ENCODE measurements around the gene FBXL3.

The FBXL3 gene, protein sequence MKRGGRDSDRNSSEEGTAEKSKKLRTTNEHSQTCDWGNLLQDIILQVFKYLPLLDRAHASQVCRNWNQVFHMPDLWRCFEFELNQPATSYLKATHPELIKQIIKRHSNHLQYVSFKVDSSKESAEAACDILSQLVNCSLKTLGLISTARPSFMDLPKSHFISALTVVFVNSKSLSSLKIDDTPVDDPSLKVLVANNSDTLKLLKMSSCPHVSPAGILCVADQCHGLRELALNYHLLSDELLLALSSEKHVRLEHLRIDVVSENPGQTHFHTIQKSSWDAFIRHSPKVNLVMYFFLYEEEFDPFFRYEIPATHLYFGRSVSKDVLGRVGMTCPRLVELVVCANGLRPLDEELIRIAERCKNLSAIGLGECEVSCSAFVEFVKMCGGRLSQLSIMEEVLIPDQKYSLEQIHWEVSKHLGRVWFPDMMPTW

DNA sequence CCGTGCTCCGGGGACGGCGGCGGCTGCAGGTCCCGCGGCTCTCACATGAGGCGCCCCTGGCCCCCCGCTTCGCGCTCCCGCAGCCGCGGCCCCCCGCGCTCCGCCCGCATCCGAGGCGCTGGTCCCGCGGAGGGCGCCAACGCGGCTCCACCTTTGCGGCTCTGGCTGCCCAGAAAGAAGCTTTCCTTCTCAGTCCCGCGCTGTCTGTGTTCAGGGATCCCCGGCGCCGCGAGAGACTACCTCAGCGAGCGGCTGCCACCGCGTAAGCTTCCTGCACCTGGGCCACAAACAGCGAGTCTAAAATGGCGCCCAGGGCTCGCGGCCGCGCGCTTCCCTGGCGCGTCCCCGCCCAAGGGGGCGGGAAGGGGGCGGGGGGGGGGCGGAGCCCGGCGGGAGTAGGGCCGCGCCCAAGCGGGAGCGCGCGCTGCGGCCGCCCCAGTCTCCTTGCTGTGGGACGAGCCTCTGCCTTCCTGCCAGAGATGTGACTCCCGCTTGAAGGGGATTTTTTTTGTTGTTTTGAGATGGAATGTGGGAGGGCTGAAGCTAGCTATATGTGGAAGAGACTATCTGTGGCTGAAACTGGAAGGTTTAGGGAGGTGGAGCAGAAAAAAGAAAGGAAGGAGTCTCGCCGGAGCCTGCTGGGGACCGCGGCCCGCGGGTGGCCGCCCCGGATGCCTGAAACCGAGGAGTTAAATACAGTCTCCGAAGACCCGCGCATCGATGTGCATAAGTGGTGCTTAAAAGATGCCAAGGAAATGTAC, at the start of gene FBXL3:
TSS of gene FBXL3 (minus strand) at position 299 of the 761 bp plus-strand sequence. CDS start 5,299 bp downstream, outside the sequence.
- peak; percentile 65 to 71 for DNase-seq (ENCODE audit: low read depth in 2 of 2)

DNA sequence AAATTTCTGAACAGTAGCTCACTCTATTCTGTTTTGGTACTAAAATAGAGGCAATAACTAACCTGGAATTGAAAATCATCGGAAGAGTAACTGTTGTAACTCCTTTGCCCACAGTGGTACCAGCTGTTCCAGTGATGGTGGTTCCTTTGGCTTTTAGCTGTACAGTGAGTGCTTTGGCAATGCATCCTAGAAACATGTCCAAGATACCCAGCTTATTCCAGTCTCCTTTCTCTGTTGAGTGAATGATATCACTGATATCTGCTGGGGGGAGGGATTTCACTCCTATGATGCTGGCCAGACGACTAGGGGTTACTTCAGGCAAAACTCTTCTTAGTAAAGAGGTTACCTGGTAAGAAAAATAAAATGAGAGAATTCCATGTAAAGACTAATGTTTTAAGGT, 40.6 kb upstream of the FBXL3 start:
- no peak for DNase-seq (ENCODE audit: low read depth in 2 of 2)

- DNase-seq (ENCODE audit: low read depth in 2 of 2) = no peak
Measured at GRCh38 chr13:77065461-77066147, 38.6 kb upstream of the FBXL3 start.

- no peak for DNase-seq (ENCODE audit: low read depth in 2 of 2)
Measured at GRCh38 chr13:77062097-77062496, 35.1 kb upstream of the FBXL3 start.

DNA sequence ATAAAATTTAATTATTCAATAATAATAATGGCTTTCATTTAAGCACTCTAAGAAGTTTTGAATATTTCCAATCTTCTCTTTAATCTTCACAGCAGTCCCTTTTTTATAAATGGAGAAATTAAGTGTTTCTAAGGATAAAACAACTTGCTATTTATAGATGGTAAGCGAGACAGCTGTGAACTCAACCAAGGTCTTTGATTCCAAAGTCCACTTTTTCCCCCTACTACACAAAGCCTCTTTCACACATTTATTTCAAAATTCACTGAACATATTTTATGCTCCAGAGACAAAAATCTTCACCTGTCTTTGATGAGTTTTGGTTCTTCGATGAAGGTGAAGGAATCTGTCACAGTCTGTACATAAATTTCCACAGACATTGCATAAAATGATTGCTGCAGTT, 34.4 kb upstream of the FBXL3 start:
- DNase-seq (ENCODE audit: low read depth in 2 of 2) = no peak

- DNase-seq (ENCODE audit: low read depth in 2 of 2) = no peak
Measured at GRCh38 chr13:77056886-77057285, 29.9 kb upstream of the FBXL3 start.

DNA sequence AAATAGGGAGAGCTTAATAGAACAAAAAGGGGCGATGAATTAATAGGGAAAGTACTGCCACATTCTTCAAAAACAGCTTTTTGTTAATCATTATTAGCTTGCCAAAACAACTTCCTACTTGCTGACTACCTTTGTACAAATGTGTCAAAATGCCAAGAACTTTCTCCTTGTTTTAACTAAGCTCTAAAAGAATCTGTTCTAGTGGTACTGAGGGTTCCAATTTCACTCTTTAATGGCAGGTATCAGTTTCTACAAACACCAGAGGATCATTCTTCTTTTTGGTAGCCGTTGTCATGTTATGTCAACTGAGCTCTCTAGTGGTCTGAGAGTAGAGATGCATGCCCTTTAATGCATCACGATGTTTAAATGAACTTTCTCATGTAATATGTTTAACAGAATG, 29.4 kb upstream of the FBXL3 start:
- no peak for DNase-seq (ENCODE audit: low read depth in 2 of 2)

- no peak for DNase-seq (ENCODE audit: low read depth in 2 of 2)
Measured at GRCh38 chr13:77055158-77055557, 28.2 kb upstream of the FBXL3 start.

- DNase-seq (ENCODE audit: low read depth in 2 of 2) = no peak
Measured at GRCh38 chr13:77053192-77053591, 26.2 kb upstream of the FBXL3 start.

- no peak for DNase-seq (ENCODE audit: low read depth in 2 of 2)
Measured at GRCh38 chr13:77048681-77049080, 21.7 kb upstream of the FBXL3 start.

DNA sequence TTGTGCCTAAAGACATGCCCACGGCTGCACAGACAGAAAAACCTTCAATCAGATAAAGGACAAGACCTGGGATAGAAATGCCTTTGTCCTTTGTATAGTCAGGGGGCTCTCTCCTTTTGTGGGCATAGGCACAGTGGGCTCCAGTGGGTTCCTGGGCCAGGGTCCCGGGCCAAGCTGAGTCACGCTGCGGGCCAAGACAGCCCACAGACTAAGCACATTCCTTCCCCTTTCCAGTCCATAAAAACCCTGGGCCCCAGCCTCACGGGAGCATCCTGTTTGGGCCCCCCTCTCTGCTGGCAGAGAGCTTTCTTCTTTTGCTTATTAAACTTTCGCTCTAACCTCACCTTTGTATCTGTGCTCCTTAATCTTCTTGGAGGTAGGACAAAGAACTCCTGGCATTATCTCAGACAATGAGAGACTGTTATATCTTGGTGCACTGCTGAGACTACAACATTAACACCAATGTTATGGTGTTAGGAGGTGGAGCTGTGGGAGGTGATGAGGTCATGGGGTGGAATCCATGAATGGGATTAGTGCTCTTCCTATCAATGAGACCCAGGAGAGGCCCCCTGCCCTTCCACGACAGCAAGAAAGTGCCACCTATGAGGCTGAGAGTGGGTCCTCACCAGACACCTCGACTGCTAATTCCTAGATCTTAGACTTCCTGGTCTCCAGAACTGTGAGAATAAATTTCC, 20.8 kb upstream of the FBXL3 start:
- DNase-seq (ENCODE audit: low read depth in 2 of 2) = no peak

DNA sequence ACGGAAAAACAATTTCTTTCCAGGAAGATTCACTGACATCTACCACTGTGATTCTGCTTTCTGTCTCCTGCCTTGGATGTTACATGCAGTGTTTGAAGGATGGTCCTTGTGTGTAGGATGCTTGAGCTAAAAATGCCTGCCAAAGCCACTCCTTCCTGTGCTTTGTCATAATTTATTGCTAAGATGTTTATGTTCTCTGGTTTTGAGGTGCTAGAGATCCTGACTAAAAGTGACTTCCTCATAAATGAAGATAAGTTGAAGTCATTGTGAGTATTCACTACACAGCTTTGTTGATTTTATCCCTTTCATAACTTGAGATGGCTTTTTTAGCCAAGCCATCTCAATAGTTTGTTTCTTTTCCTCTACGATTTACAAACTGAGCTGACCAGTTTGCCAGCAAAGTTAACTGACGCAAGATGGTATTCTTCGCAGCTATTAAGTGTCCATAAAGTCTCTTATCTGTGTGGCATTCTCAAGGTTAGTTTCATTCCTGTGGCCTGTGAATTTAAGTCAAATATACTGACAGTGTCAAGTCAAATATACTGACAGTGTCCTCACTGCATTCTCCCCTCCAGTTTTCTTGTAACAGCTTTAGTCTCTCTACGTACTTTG, 15.7 kb upstream of the FBXL3 start:
- no peak for DNase-seq (ENCODE audit: low read depth in 2 of 2)

DNA sequence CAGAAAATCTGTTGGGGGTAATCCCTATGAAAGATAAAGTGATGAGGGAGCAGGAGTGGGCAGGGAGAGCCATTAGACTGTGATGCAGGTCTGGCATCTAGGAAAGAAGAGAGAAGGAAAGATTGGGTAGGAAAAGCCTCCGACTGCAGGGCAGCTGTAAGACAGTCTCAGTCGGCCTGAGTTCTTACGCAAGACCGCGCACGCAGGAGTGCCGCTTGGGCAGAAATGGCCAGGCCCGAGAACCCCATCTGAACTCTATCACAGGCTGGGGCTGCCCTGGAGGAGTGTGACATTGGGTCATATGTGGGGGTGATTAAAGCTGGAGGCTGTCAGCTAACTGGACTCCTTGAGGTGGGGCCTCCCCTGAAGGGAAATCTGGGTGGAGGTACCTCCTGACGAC, 13.9 kb upstream of the FBXL3 start:
- no peak for DNase-seq (ENCODE audit: low read depth in 2 of 2)

- DNase-seq (ENCODE audit: low read depth in 2 of 2) = no peak
Measured at GRCh38 chr13:77040076-77040475, 13.1 kb upstream of the FBXL3 start.

DNA sequence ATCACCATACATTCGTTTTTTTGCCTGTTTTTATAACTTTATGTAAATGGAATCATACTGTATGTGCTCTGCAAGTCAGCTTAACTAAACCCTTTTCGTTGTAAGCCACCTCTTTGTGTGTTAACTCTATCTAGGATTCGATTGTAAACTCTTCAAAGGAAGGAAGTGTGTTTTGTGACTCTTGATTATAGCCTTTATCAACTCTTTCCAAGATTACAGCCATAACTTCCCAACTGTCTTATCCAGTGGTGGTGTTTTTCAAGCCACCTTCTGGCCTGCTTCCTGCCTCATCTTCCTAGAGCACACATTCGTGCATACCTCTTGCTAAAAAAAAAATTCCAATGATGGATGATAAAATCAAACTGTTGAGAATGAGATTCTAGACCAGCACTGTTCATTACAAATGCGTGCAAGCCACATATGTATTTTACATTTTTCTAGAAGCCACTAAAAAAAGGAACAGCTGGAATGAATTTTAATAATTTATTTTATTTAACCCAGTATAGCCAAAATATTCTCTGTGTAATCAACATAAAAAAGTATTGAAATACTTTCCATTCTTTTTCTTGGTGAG, 12.0 kb upstream of the FBXL3 start:
- DNase-seq (ENCODE audit: low read depth in 2 of 2) = no peak

- no peak for DNase-seq (ENCODE audit: low read depth in 2 of 2)
Measured at GRCh38 chr13:77036279-77036678, 9.3 kb upstream of the FBXL3 start.

GRCh38 chr13:77034881-77035280, 7.9 kb upstream of the FBXL3 start:
- DNase-seq (ENCODE audit: low read depth in 2 of 2) = no peak

- no peak for DNase-seq (ENCODE audit: low read depth in 2 of 2)
Measured at GRCh38 chr13:77033717-77034302, 6.9 kb upstream of the FBXL3 start.

DNA sequence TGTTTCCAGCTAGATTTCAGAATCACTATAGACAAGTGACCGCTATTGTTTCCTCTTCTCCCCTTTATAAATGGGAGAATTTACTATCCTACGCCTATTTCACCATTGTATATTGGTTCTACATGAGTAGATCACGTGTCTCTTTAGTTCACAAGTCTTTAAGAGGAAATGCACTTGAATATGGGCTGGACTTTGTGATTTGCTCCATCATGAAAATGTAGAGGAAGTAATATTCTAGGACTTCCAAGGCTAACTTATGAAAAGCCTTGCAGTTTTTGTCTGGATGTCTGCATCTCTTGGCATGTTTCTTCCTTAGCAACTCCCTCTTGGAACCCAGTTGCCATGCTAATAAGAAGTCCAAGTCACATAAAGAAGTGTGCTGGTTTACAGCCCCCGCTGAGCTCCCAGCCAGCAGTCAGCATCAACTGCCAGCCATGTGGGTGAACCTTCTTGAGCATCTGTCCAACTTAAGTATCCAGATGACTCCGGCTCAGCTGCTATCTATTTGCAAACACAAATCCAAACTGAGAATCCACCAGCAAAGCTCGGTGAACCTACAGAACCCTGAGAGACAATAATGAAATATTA, 4.8 kb upstream of the FBXL3 start:
- no peak for DNase-seq (ENCODE audit: low read depth in 2 of 2)

GRCh38 chr13:77029436-77029835, 2.5 kb upstream of the FBXL3 start:
- DNase-seq (ENCODE audit: low read depth in 2 of 2) = no peak
